HCT116 (cell line): Measurements from ENCODE around the gene NACC1. TPM values are rescaled to one million over a fixed set of nuclear protein-coding genes. Genes with fewer than 3 reads are reported as not detected.

Experiments
- ATAC-seq: fragments of 200-7000 bp; cut with Tn5 transposase; 2 replicates; pipeline ENCODE4 v1.9.1; 2020; ENCODE audit warnings: mild to moderate bottlenecking, moderate library complexity
- BruUV-seq: library from RNA; stranded (reverse); fragments of 400-500 nt; replicated peaks from 2 replicates; lab custom pipeline; 2021; lab: Mats Ljungman, UMichigan
- CTCF ChIA-PET: fragments of 300-600 bp; sonication (Branson Sonifier 250); formaldehyde crosslinking; loops from one replicate; lab custom pipeline; 2021; ENCODE audit warnings: antibody characterized with exemption; lab: Charles Lee
- POLR2A ChIA-PET: fragments of 300-600, 350-600 bp; sonication (Branson Sonifier 250); formaldehyde crosslinking; loops from one replicate; lab custom pipeline; 2021; ENCODE audit warnings: antibody characterized with exemption; lab: Charles Lee
- RAD21 ChIA-PET, 2 experiments: fragments of 300-600 bp; sonication (Branson Sonifier 250); formaldehyde crosslinking; loops; one replicate each; lab custom pipeline; 2023; ENCODE audit warnings: low total read pairs in 2 of 2; ENCODE audit not compliant: uncharacterized antibody in 2 of 2, unreplicated experiment in 2 of 2, low non-redundant PET in 1 of 2; lab: Charles Lee
- DNase-seq: peaks from one replicate; pipeline ENCODE4 v3.0.0-alpha.2; 2010; ENCODE audit warnings: low read depth, low spot score
- H2AFZ ChIP-seq: fragments of 200-600 bp; shearing (Covaris generic), sonication (generic); 2 replicates; pipeline ENCODE4 v1.6.1; 2017; ENCODE audit warnings: low read depth, mixed run types, mixed read lengths, antibody characterized with exemption, low read length; ENCODE audit not compliant: poor library complexity, severe bottlenecking
- H3K27ac ChIP-seq: 2 replicates; pipeline ENCODE4 v1.5.1; 2012; ENCODE audit warnings: low read depth, low read length
- H3K27me3 ChIP-seq: fragments of 200-600 bp; sonication (generic); 2 replicates; pipeline ENCODE4 v1.6.1; 2016; ENCODE audit warnings: mixed run types, low read length, mixed read lengths; ENCODE audit not compliant: insufficient read depth
- H3K36me3 ChIP-seq, 2 experiments: fragments of 200-500 bp in 1 of 2; fragments of 200-600 bp in 1 of 2; sonication (Bioruptor generic) in 1 of 2; sonication (generic) in 1 of 2; 2 replicates each; pipeline versions ENCODE4 v1.5.1 to v1.6.1; 2014 to 2016; ENCODE audit warnings: low read length in 2 of 2, inconsistent platforms in 1 of 2, mixed read lengths in 1 of 2, mixed run types in 1 of 2; ENCODE audit not compliant: insufficient read depth in 2 of 2, control insufficient read depth in 1 of 2
- H3K4me1 ChIP-seq, 2 experiments: fragments of 200-600 bp in 1 of 2; sonication (generic) in 1 of 2; 2 replicates each; pipeline versions ENCODE4 v1.5.1 to v1.6.1; 2012 to 2017; ENCODE audit warnings: low read length in 2 of 2, inconsistent platforms in 1 of 2, mild to moderate bottlenecking in 1 of 2, mixed read lengths in 1 of 2, mixed run types in 1 of 2, moderate library complexity in 1 of 2; ENCODE audit not compliant: insufficient read depth in 2 of 2, control insufficient read depth in 1 of 2
- H3K4me2 ChIP-seq: fragments of 200-600 bp; sonication (generic); 2 replicates; pipeline ENCODE4 v1.6.1; 2017; ENCODE audit warnings: mixed run types, low read length, mixed read lengths
- H3K4me3 ChIP-seq, 2 experiments: fragments of 200-600 bp in 1 of 2; sonication (generic) in 1 of 2; replicated peaks in 1 of 2; 2 replicates each; pipeline ENCODE4 v1.5.1; 2011 to 2016; ENCODE audit warnings: low read length in 2 of 2, control low read depth in 1 of 2, low read depth in 1 of 2, mild to moderate bottlenecking in 1 of 2, mixed read lengths in 1 of 2, mixed run types in 1 of 2
- H3K79me2 ChIP-seq: fragments of 200-600 bp; sonication (generic); 2 replicates; pipeline ENCODE4 v1.6.1; 2017; ENCODE audit warnings: mild to moderate bottlenecking, mixed run types, low read length, moderate library complexity, mixed read lengths; ENCODE audit not compliant: insufficient read depth
- H3K9ac ChIP-seq: fragments of 200-600 bp; sonication (generic); 2 replicates; pipeline ENCODE4 v1.6.1; 2016; ENCODE audit warnings: low read length, mixed read lengths
- H3K9me2 ChIP-seq: fragments of 200-600 bp; sonication (generic), shearing (Covaris generic); 2 replicates; pipeline ENCODE4 v1.6.1; 2017; ENCODE audit warnings: mixed run types, mild to moderate bottlenecking, moderate library complexity; ENCODE audit not compliant: insufficient read depth
- H3K9me3 ChIP-seq, 2 experiments: fragments of 200-500 bp in 1 of 2; fragments of 200-600 bp in 1 of 2; sonication (Bioruptor generic) in 1 of 2; sonication (generic) in 1 of 2; 2 replicates each; pipeline ENCODE4 v1.6.1; 2014 to 2017; ENCODE audit warnings: low read length in 2 of 2, mixed read lengths in 2 of 2, inconsistent platforms in 1 of 2, low read depth in 1 of 2, mild to moderate bottlenecking in 1 of 2, mixed run types in 1 of 2, moderate library complexity in 1 of 2; ENCODE audit not compliant: control insufficient read depth in 1 of 2, insufficient read depth in 1 of 2
- H4K20me1 ChIP-seq: fragments of 200-600 bp; sonication (generic), shearing (Covaris generic); 2 replicates; pipeline ENCODE4 v1.6.1; 2017; ENCODE audit warnings: mixed run types, mild to moderate bottlenecking, moderate library complexity; ENCODE audit not compliant: insufficient read depth
- CEBPB ChIP-seq: IDR thresholded peaks from 2 replicates; pipeline ENCODE4 v1.6.1; 2012; ENCODE audit warnings: low read depth
- CTCF ChIP-seq, 3 experiments: fragments of 200-600 bp in 1 of 3; sonication (generic) in 1 of 3; IDR thresholded peaks in 2 of 3; conservative IDR thresholded peaks in 1 of 3; 2 replicates each; pipeline ENCODE4 v1.5.1; 2012 to 2017; ENCODE audit warnings: low read depth in 2 of 3, low read length in 2 of 3, antibody characterized with exemption in 1 of 3, borderline replicate concordance in 1 of 3, control low read depth in 1 of 3, mild to moderate bottlenecking in 1 of 3, mixed read lengths in 1 of 3, mixed run types in 1 of 3, moderate library complexity in 1 of 3; ENCODE audit not compliant: insufficient read depth in 1 of 3
- EZH2 ChIP-seq: fragments of 200-600 bp; sonication (generic); IDR thresholded peaks from 2 replicates; pipeline ENCODE4 v1.6.1; 2017; ENCODE audit warnings: antibody characterized with exemption, mixed run types
- JUND ChIP-seq: IDR thresholded peaks from 2 replicates; pipeline ENCODE4 v1.6.1; 2012
- POLR2A ChIP-seq: IDR thresholded peaks from 2 replicates; pipeline ENCODE4 v1.7.0; 2011; ENCODE audit warnings: borderline replicate concordance; ENCODE audit not compliant: insufficient read depth, insufficient read length; ENCODE audit errors: extremely low read depth
- REST ChIP-seq: IDR thresholded peaks from 2 replicates; pipeline ENCODE4 v1.6.1; 2012; ENCODE audit warnings: low read depth
- SP1 ChIP-seq: IDR thresholded peaks from 2 replicates; pipeline ENCODE4 v1.6.1; 2012; ENCODE audit warnings: low read depth
- TCF7L2 ChIP-seq: IDR thresholded peaks from 2 replicates; pipeline ENCODE4 v1.7.0; 2011; ENCODE audit warnings: borderline replicate concordance, inconsistent platforms; ENCODE audit not compliant: insufficient read depth, insufficient read length; ENCODE audit errors: extremely low read depth
- YY1 ChIP-seq: IDR thresholded peaks from 2 replicates; pipeline ENCODE4 v1.6.1; 2011; ENCODE audit warnings: low read length, low read depth, moderate library complexity, mild to moderate bottlenecking; ENCODE audit not compliant: insufficient replicate concordance; ENCODE audit errors: extremely low read depth
- ZNF274 ChIP-seq: fragments of 200-500 bp; sonication (Bioruptor generic); IDR thresholded peaks from 2 replicates; pipeline ENCODE4 v1.6.1; 2014; ENCODE audit warnings: mild to moderate bottlenecking, low read depth, low read length, inconsistent platforms
- intact Hi-C: fragments of 100-400 bp; cut with micrococcal nuclease; formaldehyde crosslinking; loops from 2 replicates; pipeline ENCODE4 v1.10.0; 2022
- total RNA-seq: library from RNA; stranded (reverse); gene quantifications from one replicate; pipeline ENCODE4 v1.2.1, GENCODE V29; 2021; ENCODE audit not compliant: unreplicated experiment

The NACC1 gene
- total RNA-seq, 1 experiment from 2014 or later = 181 TPM

GRCh38 chr19:13094106-13094504 lies 24.0 kb upstream of the NACC1 start:
- POLR2A ChIA-PET = interaction anchor here (0.6 to 1.8 kb wide), 3 partner anchors 62 to 116 kb away, joined by 3 to 6 read pairs (median 3); no protein-coding TSS in a partner anchor
- intact Hi-C loops = loop anchor here (1.0 to 5.0 kb wide), 2 partner anchors 62 to 111 kb away; no protein-coding TSS in a partner anchor
- BruUV-seq = no TSS peak
- no peak for TF ChIP-seq ZNF274
- TF ChIP-seq JUND = no peak
- TF ChIP-seq REST = no peak
- no peak for TF ChIP-seq EZH2
- TF ChIP-seq YY1 = no peak
- no peak for TF ChIP-seq TCF7L2
- TF ChIP-seq CTCF (IDR thresholded peaks at IDR 0.05 in 2 of 3, conservative IDR thresholded peaks at IDR 0.05 in 1 of 3; ENCODE audit: borderline replicate concordance in 1 of 3, insufficient read depth in 1 of 3, low read depth in 2 of 3, low read length in 2 of 3) = no peak; a peak in 1 of 6 replicates
- no peak for TF ChIP-seq CEBPB
- TF ChIP-seq POLR2A = no peak
- TF ChIP-seq SP1 = no peak
- Histone ChIP-seq H3K4me2 (peak overlapping the region; percentile 38), H3K27ac (no peak overlapping the region), H3K9me3 (no peaks in the 10 kb centered on the region), H3K4me3 (no peak overlapping the region), H3K9ac (no peak overlapping the region), H3K27me3 (no peaks in the 10 kb centered on the region), H3K79me2 (no peaks in the 10 kb centered on the region), H3K4me1 (peaks cover 6 to 32% of the 10 kb centered on the region in 2 experiments; a peak in 3 of 4 replicates), H3K36me3 (no peaks in the 10 kb centered on the region), H3K9me2 (no peaks in the 10 kb centered on the region), H4K20me1 (no peaks in the 10 kb centered on the region), H2AFZ (no peak overlapping the region)
- DNase-seq = no peak
- ATAC-seq = no peak
- RAD21 ChIA-PET = interaction anchor here (0.6 to 2.5 kb wide), 14 partner anchors 28 to 129 kb away, joined by 3 to 25 read pairs (median 6); no protein-coding TSS in a partner anchor
- CTCF ChIA-PET = interaction anchor here (0.9 to 6.6 kb wide), 23 partner anchors 10 to 293 kb away, joined by 3 to 94 read pairs (median 4); partner anchors contain the start of genes DAND5, IER2, NACC1 and STX10
